Esophagus squamous epithelium (tissue), 5 donors: Measurements from ENCODE around the gene KMT2E. TPM values are rescaled to one million over a fixed set of nuclear protein-coding genes. Genes with fewer than 3 reads are reported as not detected.

ENCODE experiments used
- DNase-seq: peaks from one replicate; lab custom pipeline; 2025; lab: John Stamatoyannopoulos, UW
- H3K27ac ChIP-seq, 4 donors: fragments of 200-600 bp; sonication (generic); one replicate each; pipeline ENCODE4 v1.5.1; 2016 to 2019; ENCODE audit warnings: mild to moderate bottlenecking in 1 of 4
- H3K27me3 ChIP-seq, 4 donors: fragments of 200-600 bp; sonication (generic); 1 replicate in 3 of 4; 2 replicates in 1 of 4; pipeline versions ENCODE4 v1.5.1 to v1.6.0; 2017 to 2021; ENCODE audit warnings: antibody characterized with exemption in 1 of 4
- H3K36me3 ChIP-seq, 3 donors: fragments of 200-600 bp; sonication (generic); one replicate each; pipeline ENCODE4 v1.5.1; 2016 to 2019
- H3K4me1 ChIP-seq, 3 donors: fragments of 200-600 bp; sonication (generic); one replicate each; pipeline ENCODE4 v1.5.1; 2017 to 2019
- H3K4me3 ChIP-seq, 4 donors: fragments of 200-600 bp; sonication (generic); 1 replicate in 3 of 4; 2 replicates in 1 of 4; pipeline ENCODE4 v1.5.1; 2016 to 2019; ENCODE audit warnings: mild to moderate bottlenecking in 2 of 4, moderate library complexity in 1 of 4
- H3K9me3 ChIP-seq, 3 donors: fragments of 200-600 bp; sonication (generic); one replicate each; pipeline ENCODE4 v1.5.1; 2016 to 2019
- CTCF ChIP-seq, 6 experiments: fragments of 450-650 bp in 4 of 6; fragments of 200-600 bp in 2 of 6; sonication (generic) in 2 of 6; IDR thresholded peaks; one replicate each; pipeline ENCODE4 v1.5.1; 2016 to 2019; ENCODE audit warnings: antibody characterized with exemption in 6 of 6, mild to moderate bottlenecking in 4 of 6, moderate library complexity in 4 of 6
- POLR2A ChIP-seq, 4 donors: fragments of 450-650 bp; IDR thresholded peaks; one replicate each; pipeline ENCODE4 v1.6.1; 2017; ENCODE audit warnings: antibody characterized with exemption in 4 of 4, mild to moderate bottlenecking in 4 of 4, moderate library complexity in 3 of 4
- WGBS, 2 donors: methylation state at CpG; one replicate each; pipeline ENCODE4 v1.1.5; 2018; 5-methylcytosine and 5-hydroxymethylcytosine counted together
- intact Hi-C: fragments of 100-400 bp; cut with DNase I; formaldehyde crosslinking; loops from one replicate; pipeline ENCODE4 v1.15.0; 2022
- total RNA-seq, 4 donors: library from RNA; depleted of rRNA; stranded (reverse); fragments of >200 nt; gene quantifications; one replicate each; pipeline ENCODE4 v1.1.0, GENCODE V29; 2016
- donor health status: DM: yes; HTN: yes; CAD: no.

Gene KMT2E
- total RNA-seq, 4 donors from 2014 or later: 37.2 to 80.5 (median 54.4) TPM

- peaks cover 0 to 97% (median 6%) of the 10 kb centered on the region in 3 donors for H3K36me3 ChIP-seq
- no peaks in the 10 kb centered on the region for H3K27me3 ChIP-seq
- intact Hi-C loops: no loop called here
- H3K9me3 ChIP-seq: no peaks in the 10 kb centered on the region
- no peak overlapping the region for H3K4me3 ChIP-seq
- H3K4me1 ChIP-seq: peaks cover 0 to 27% (median 3%) of the 10 kb centered on the region in 3 donors
- no peak for TF ChIP-seq POLR2A (IDR thresholded peaks at IDR 0.05)
- TF ChIP-seq CTCF (IDR thresholded peaks at IDR 0.05): no peak
- peak overlapping the region in 1 of 4 donors; percentile 63 for H3K27ac ChIP-seq
- no peak for DNase-seq
- 67 to 74% methylated on average over 7 of the region's 7 CpGs for WGBS, 2 donors
Observed at GRCh38 chr7:105097619-105098018, 83.6 kb downstream of the KMT2E start.

GRCh38 chr7:105098863-105099515 lies 85.0 kb downstream of the KMT2E start:
- H3K36me3 ChIP-seq: peaks cover under 1 to 97% (median 3%) of the 10 kb centered on the region in 3 donors
- intact Hi-C loops: no loop called here
- no peaks in the 10 kb centered on the region for H3K9me3 ChIP-seq
- peaks cover 0 to 33% (median 3%) of the 10 kb centered on the region in 3 donors for H3K4me1 ChIP-seq
- TF ChIP-seq CTCF (IDR thresholded peaks at IDR 0.05): no peak
- TF ChIP-seq POLR2A (IDR thresholded peaks at IDR 0.05): no peak
- 50 to 57% methylated on average over 2 of the region's 2 CpGs for WGBS, 2 donors
- H3K27me3 ChIP-seq: no peaks in the 10 kb centered on the region
- H3K4me3 ChIP-seq: no peak overlapping the region
- no peak for DNase-seq
- peak overlapping the region; percentile 4 to 63 (median 43) for H3K27ac ChIP-seq

- no peaks in the 10 kb centered on the region for H3K27me3 ChIP-seq
- DNase-seq: no peak
- TF ChIP-seq CTCF (IDR thresholded peaks at IDR 0.05): no peak
- no peak for TF ChIP-seq POLR2A (IDR thresholded peaks at IDR 0.05)
- peaks cover 0 to 33% (median 3%) of the 10 kb centered on the region in 3 donors for H3K4me1 ChIP-seq
- 71 to 78% methylated on average over 4 of the region's 4 CpGs for WGBS, 2 donors
- no peak overlapping the region for H3K27ac ChIP-seq
- H3K9me3 ChIP-seq: no peaks in the 10 kb centered on the region
- intact Hi-C loops: no loop called here
- peaks cover 12 to 97% (median 22%) of the 10 kb centered on the region in 3 donors for H3K36me3 ChIP-seq
- H3K4me3 ChIP-seq: no peak overlapping the region
Observed at GRCh38 chr7:105101864-105102263, 87.9 kb downstream of the KMT2E start.

- intact Hi-C loops: no loop called here
- WGBS, 2 donors: 56 to 81% methylated on average over 4 of the region's 4 CpGs
- Histone ChIP-seq H3K27me3 (no peaks in the 10 kb centered on the region), H3K4me1 (peaks cover 0 to 29% (median 3%) of the 10 kb centered on the region in 3 donors), H3K36me3 (peaks cover 12 to 97% (median 22%) of the 10 kb centered on the region in 3 donors), H3K4me3 (no peak overlapping the region), H3K9me3 (no peaks in the 10 kb centered on the region), H3K27ac (peak overlapping the region in 1 of 4 donors; percentile 13)
- no peak for DNase-seq
- TF ChIP-seq CTCF (IDR thresholded peaks at IDR 0.05) (no peak), POLR2A (IDR thresholded peaks at IDR 0.05) (no peak)
Observed at GRCh38 chr7:105102557-105103352, 88.8 kb downstream of the KMT2E start.

GRCh38 chr7:105105579-105105978 lies 91.6 kb downstream of the KMT2E start:
- Histone ChIP-seq H3K36me3 (peaks cover 17 to 99% (median 34%) of the 10 kb centered on the region in 3 donors), H3K27me3 (no peaks in the 10 kb centered on the region), H3K4me3 (no peak overlapping the region), H3K4me1 (peaks cover 0 to 10% (median 0%) of the 10 kb centered on the region in 3 donors), H3K9me3 (no peaks in the 10 kb centered on the region), H3K27ac (peak overlapping the region in 1 of 4 donors; percentile 7)
- TF ChIP-seq POLR2A (IDR thresholded peaks at IDR 0.05) (no peak), CTCF (IDR thresholded peaks at IDR 0.05) (no peak)
- no peak for DNase-seq
- 27 to 53% methylated on average over 2 of the region's 2 CpGs for WGBS, 2 donors
- intact Hi-C loops: no loop called here
